Nephron progenitor cell (in vitro differentiated cells): ENCODE data around the gene TAS2R13.
A peak's percentile ranks its signal among the peaks of the same experiment; 100 is the strongest.

Experiments used
- DNase-seq: peaks from one replicate; pipeline ENCODE4 v3.0.0; 2021
- H3K27ac Mint-ChIP-seq: 2 replicates; pipeline ENCODE4 v1.8.0; 2021; ENCODE audit warnings: mild to moderate bottlenecking, moderate library complexity, mixed read lengths
- H3K27me3 Mint-ChIP-seq: 2 replicates; pipeline ENCODE4 v1.8.0; 2021; ENCODE audit warnings: mild to moderate bottlenecking, low read depth, mixed read lengths; ENCODE audit not compliant: poor library complexity
- H3K36me3 Mint-ChIP-seq: 2 replicates; pipeline ENCODE4 v1.8.0; 2021; ENCODE audit warnings: low read depth, mixed read lengths
- H3K4me1 Mint-ChIP-seq: 2 replicates; pipeline ENCODE4 v1.8.0; 2021; ENCODE audit warnings: mixed read lengths
- H3K4me3 Mint-ChIP-seq: 2 replicates; pipeline ENCODE4 v1.8.0; 2021; ENCODE audit warnings: mild to moderate bottlenecking, moderate library complexity, mixed read lengths
- H3K9me3 Mint-ChIP-seq: 2 replicates; pipeline ENCODE4 v1.8.0; 2021; ENCODE audit warnings: mild to moderate bottlenecking, moderate library complexity, mixed read lengths
- TF ChIP-seq, protein P1 (sequence below): fragments of 200-600 bp; sonication (generic); IDR thresholded peaks from 2 replicates; pipeline ENCODE4 v1.5.0; 2021; ENCODE audit warnings: antibody characterized with exemption

TAS2R13 gene

DNA sequence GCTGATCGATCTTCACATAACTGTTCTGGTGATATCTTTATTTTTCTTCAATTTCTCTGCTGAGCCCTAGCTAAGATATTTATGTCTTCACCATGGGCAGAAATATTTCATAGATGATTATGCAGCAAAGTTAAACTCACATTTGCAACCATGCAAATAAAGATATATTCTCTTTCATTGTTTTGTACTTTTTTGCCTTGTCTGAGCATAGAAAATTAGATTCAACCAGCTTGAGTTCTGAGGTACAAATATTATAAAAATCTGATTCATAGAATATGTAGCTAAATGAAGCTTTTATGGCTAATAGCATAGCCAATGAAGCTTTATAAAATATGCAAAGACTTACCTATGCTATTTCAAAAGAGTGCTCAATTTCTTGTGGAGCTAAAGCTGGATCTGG is at the start of gene TAS2R13:
Gene TAS2R13 (minus strand): TSS at position 101 of the 400 bp plus-strand sequence. CDS start 264 bp downstream, outside the sequence.
- TF ChIP-seq, protein P1, sequence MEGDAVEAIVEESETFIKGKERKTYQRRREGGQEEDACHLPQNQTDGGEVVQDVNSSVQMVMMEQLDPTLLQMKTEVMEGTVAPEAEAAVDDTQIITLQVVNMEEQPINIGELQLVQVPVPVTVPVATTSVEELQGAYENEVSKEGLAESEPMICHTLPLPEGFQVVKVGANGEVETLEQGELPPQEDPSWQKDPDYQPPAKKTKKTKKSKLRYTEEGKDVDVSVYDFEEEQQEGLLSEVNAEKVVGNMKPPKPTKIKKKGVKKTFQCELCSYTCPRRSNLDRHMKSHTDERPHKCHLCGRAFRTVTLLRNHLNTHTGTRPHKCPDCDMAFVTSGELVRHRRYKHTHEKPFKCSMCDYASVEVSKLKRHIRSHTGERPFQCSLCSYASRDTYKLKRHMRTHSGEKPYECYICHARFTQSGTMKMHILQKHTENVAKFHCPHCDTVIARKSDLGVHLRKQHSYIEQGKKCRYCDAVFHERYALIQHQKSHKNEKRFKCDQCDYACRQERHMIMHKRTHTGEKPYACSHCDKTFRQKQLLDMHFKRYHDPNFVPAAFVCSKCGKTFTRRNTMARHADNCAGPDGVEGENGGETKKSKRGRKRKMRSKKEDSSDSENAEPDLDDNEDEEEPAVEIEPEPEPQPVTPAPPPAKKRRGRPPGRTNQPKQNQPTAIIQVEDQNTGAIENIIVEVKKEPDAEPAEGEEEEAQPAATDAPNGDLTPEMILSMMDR, result no peak
- H3K4me3 Mint-ChIP-seq, result no peak within 1 kb of the TSS
- H3K27me3 Mint-ChIP-seq, result no peaks in the 10 kb centered on the region
- no peak for DNase-seq
- peaks cover 23% of the 10 kb centered on the region for H3K9me3 Mint-ChIP-seq
- no peaks in the 10 kb centered on the region for H3K4me1 Mint-ChIP-seq
- H3K36me3 Mint-ChIP-seq, result peaks cover 46% of the 10 kb centered on the region
- peak within 1 kb of the TSS; percentile 11 for H3K27ac Mint-ChIP-seq

GRCh38 chr12:10957741-10958140 is 48.4 kb upstream of the TAS2R13 start:
- H3K4me1 Mint-ChIP-seq, result no peaks in the 10 kb centered on the region
- TF ChIP-seq, protein P1, result no peak
- no peaks in the 10 kb centered on the region for H3K27me3 Mint-ChIP-seq
- no peak for DNase-seq
- H3K27ac Mint-ChIP-seq, result no peak overlapping the region
- H3K4me3 Mint-ChIP-seq, result no peak overlapping the region
- peaks cover 57% of the 10 kb centered on the region for H3K9me3 Mint-ChIP-seq
- H3K36me3 Mint-ChIP-seq, result peaks cover 85% of the 10 kb centered on the region

DNA sequence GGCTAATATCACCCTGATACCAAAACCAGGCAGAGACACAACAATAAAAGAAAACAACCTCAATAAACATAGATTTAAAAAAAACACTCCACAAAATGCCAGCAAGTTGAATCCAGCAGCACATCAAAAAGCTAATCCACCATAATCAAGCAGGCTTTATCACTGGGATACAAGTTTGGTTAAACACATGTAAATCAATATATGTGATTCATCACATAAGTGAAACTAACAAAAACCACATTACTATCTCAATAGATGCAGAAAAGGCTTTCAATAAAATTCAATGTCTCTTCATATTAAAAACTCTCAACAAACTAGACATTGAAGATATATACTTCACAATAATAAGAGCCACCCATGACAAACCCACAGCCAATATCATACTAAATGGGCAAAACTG is 46.7 kb upstream of the TAS2R13 start:
- Mint-ChIP-seq H3K27me3 (no peaks in the 10 kb centered on the region), H3K27ac (no peak overlapping the region), H3K9me3 (peaks cover 65% of the 10 kb centered on the region), H3K4me1 (no peaks in the 10 kb centered on the region), H3K4me3 (no peak overlapping the region), H3K36me3 (peaks cover 78% of the 10 kb centered on the region)
- TF ChIP-seq, protein P1, result no peak
- DNase-seq, result no peak

- TF ChIP-seq, protein P1, result no peak
- Mint-ChIP-seq H3K36me3 (peaks cover 88% of the 10 kb centered on the region), H3K27me3 (no peaks in the 10 kb centered on the region), H3K27ac (no peak overlapping the region), H3K4me3 (no peak overlapping the region), H3K4me1 (no peaks in the 10 kb centered on the region), H3K9me3 (peaks cover 83% of the 10 kb centered on the region)
- no peak for DNase-seq
Measured at GRCh38 chr12:10952645-10953044, 43.3 kb upstream of the TAS2R13 start.

GRCh38 chr12:10943167-10943566 is 33.8 kb upstream of the TAS2R13 start:
- no peak overlapping the region for H3K4me3 Mint-ChIP-seq
- peaks cover 52% of the 10 kb centered on the region for H3K36me3 Mint-ChIP-seq
- H3K27ac Mint-ChIP-seq, result peak overlapping the region; percentile 23
- no peaks in the 10 kb centered on the region for H3K4me1 Mint-ChIP-seq
- peaks cover 3% of the 10 kb centered on the region for H3K27me3 Mint-ChIP-seq
- DNase-seq, result no peak
- H3K9me3 Mint-ChIP-seq, result peaks cover 56% of the 10 kb centered on the region
- TF ChIP-seq, protein P1, result no peak

- TF ChIP-seq, protein P1, result no peak
- DNase-seq, result no peak
- Mint-ChIP-seq H3K9me3 (peaks cover 45% of the 10 kb centered on the region), H3K27ac (peak overlapping the region; percentile 72), H3K36me3 (peaks cover 41% of the 10 kb centered on the region), H3K4me3 (no peak overlapping the region), H3K4me1 (no peaks in the 10 kb centered on the region), H3K27me3 (peaks cover 3% of the 10 kb centered on the region)
Measured at GRCh38 chr12:10941916-10942607, 32.7 kb upstream of the TAS2R13 start.
